H9 (cell line): ENCODE data around the gene OR10T2. TPM values are rescaled to one million over a fixed set of nuclear protein-coding genes. Genes with fewer than 3 reads are reported as not detected.

Source experiments
- DNase-seq: peaks from one replicate; pipeline ENCODE4 v3.0.0-alpha.2; 2017
- H2AFZ ChIP-seq: one replicate; pipeline ENCODE4 v1.6.1; 2013; ENCODE audit warnings: mild to moderate bottlenecking, low read length, control low read depth, moderate library complexity
- H2AK5ac ChIP-seq: 2 replicates; pipeline ENCODE4 v1.6.1; 2013; ENCODE audit warnings: low read length, control low read depth, mixed read lengths; ENCODE audit not compliant: insufficient read length
- H2BK120ac ChIP-seq: one replicate; pipeline ENCODE4 v1.6.1; 2013; ENCODE audit warnings: low read depth, mild to moderate bottlenecking, low read length, control low read depth, inconsistent platforms; ENCODE audit not compliant: poor library complexity, severe bottlenecking
- H2BK12ac ChIP-seq: 2 replicates; pipeline ENCODE4 v1.6.1; 2013; ENCODE audit warnings: low read length, control low read depth, mixed read lengths, low read depth; ENCODE audit not compliant: insufficient read length
- H2BK15ac ChIP-seq: 2 replicates; pipeline ENCODE4 v1.6.1; 2013; ENCODE audit warnings: low read depth, low read length, control low read depth
- H2BK20ac ChIP-seq: one replicate; pipeline ENCODE4 v1.6.1; 2013; ENCODE audit warnings: low read depth, mild to moderate bottlenecking, low read length, control low read depth, inconsistent platforms; ENCODE audit not compliant: poor library complexity, severe bottlenecking
- H2BK5ac ChIP-seq: 2 replicates; pipeline ENCODE4 v1.6.1; 2013; ENCODE audit warnings: low read length, control low read depth, mixed read lengths; ENCODE audit not compliant: insufficient read length
- H3K14ac ChIP-seq: 2 replicates; pipeline ENCODE4 v1.6.1; 2013; ENCODE audit warnings: low read length, control low read depth; ENCODE audit not compliant: insufficient read depth
- H3K18ac ChIP-seq: 2 replicates; pipeline ENCODE4 v1.6.1; 2013; ENCODE audit warnings: low read depth, mild to moderate bottlenecking, mixed read lengths, low read length, control low read depth; ENCODE audit not compliant: insufficient read length
- H3K23ac ChIP-seq: 2 replicates; pipeline ENCODE4 v1.6.1; 2013; ENCODE audit warnings: low read length, control low read depth, mixed read lengths, low read depth; ENCODE audit not compliant: insufficient read length
- H3K23me2 ChIP-seq: 2 replicates; pipeline ENCODE4 v1.6.1; 2013; ENCODE audit warnings: low read depth, mild to moderate bottlenecking, mixed read lengths, low read length, control low read depth; ENCODE audit not compliant: insufficient read length, poor library complexity, severe bottlenecking
- H3K27ac ChIP-seq: 2 replicates; pipeline ENCODE4 v1.5.1; 2013; ENCODE audit warnings: low read length, control low read depth, mixed read lengths, low read depth; ENCODE audit not compliant: insufficient read length
- H3K27me3 ChIP-seq: 2 replicates; pipeline ENCODE4 v1.6.1; 2013; ENCODE audit warnings: low read length, control low read depth, inconsistent platforms; ENCODE audit not compliant: insufficient read depth
- H3K4ac ChIP-seq: 2 replicates; pipeline ENCODE4 v1.6.1; 2013; ENCODE audit warnings: low read depth, mild to moderate bottlenecking, control low read depth, inconsistent platforms, low read length, moderate library complexity
- H3K4me1 ChIP-seq: 2 replicates; pipeline ENCODE4 v1.6.1; 2013; ENCODE audit warnings: low read length, control low read depth, inconsistent platforms; ENCODE audit not compliant: insufficient read depth
- H3K4me2 ChIP-seq: 2 replicates; pipeline ENCODE4 v1.6.1; 2013; ENCODE audit warnings: low read length, control low read depth, mixed read lengths; ENCODE audit not compliant: insufficient read length, insufficient read depth
- H3K56ac ChIP-seq: 2 replicates; pipeline ENCODE4 v1.6.1; 2013; ENCODE audit warnings: low read depth, mild to moderate bottlenecking, mixed read lengths, low read length, control low read depth; ENCODE audit not compliant: insufficient read length
- H3K79me1 ChIP-seq: 2 replicates; pipeline ENCODE4 v1.6.1; 2013; ENCODE audit warnings: low read depth, mild to moderate bottlenecking, moderate library complexity, low read length, control low read depth, inconsistent platforms; ENCODE audit not compliant: insufficient read depth, poor library complexity, severe bottlenecking
- H3K79me2 ChIP-seq: 2 replicates; pipeline ENCODE4 v1.6.1; 2013; ENCODE audit warnings: low read length, control low read depth, inconsistent platforms; ENCODE audit not compliant: insufficient read depth
- H3K9ac ChIP-seq: 2 replicates; pipeline ENCODE4 v1.6.1; 2013; ENCODE audit warnings: low read length, control low read depth, mixed read lengths; ENCODE audit not compliant: insufficient read length; ENCODE audit errors: extremely low read depth
- H3K9me3 ChIP-seq: one replicate; pipeline ENCODE4 v1.6.1; 2013; ENCODE audit warnings: low read depth, low read length, inconsistent platforms; ENCODE audit not compliant: control insufficient read depth
- H3T11ph ChIP-seq: one replicate; pipeline ENCODE4 v1.6.1; 2013; ENCODE audit warnings: mild to moderate bottlenecking, low read length, control low read depth, inconsistent platforms
- H4K20me1 ChIP-seq: one replicate; pipeline ENCODE4 v1.6.1; 2013; ENCODE audit not compliant: control insufficient read depth, insufficient read length, insufficient read depth
- H4K5ac ChIP-seq: 2 replicates; pipeline ENCODE4 v1.6.1; 2013; ENCODE audit warnings: low read depth, mild to moderate bottlenecking, mixed read lengths, low read length, control low read depth; ENCODE audit not compliant: insufficient read length
- H4K8ac ChIP-seq: replicated peaks from 2 replicates; pipeline ENCODE4 v1.6.1; 2013; ENCODE audit warnings: low read length, control low read depth, mixed read lengths, low read depth; ENCODE audit not compliant: insufficient read length
- H4K91ac ChIP-seq: 2 replicates; pipeline ENCODE4 v1.6.1; 2013; ENCODE audit warnings: low read depth, mild to moderate bottlenecking, moderate library complexity, mixed read lengths, low read length, control low read depth; ENCODE audit not compliant: insufficient read length
- H3K27ac Mint-ChIP-seq, 3 experiments: 2 replicates in 2 of 3; 3 replicates in 1 of 3; pipeline ENCODE4 v1.8.0; 2020 to 2021; ENCODE audit warnings: mixed read lengths in 3 of 3, mild to moderate bottlenecking in 1 of 3, moderate library complexity in 1 of 3
- H3K27me3 Mint-ChIP-seq: 2 replicates; pipeline ENCODE4 v1.8.0; 2021; ENCODE audit warnings: low read depth, mild to moderate bottlenecking, moderate library complexity, mixed read lengths
- H3K36me3 Mint-ChIP-seq, 3 experiments: 2 replicates in 2 of 3; 3 replicates in 1 of 3; pipeline ENCODE4 v1.8.0; 2020 to 2021; ENCODE audit warnings: low read depth in 3 of 3, mixed read lengths in 3 of 3; ENCODE audit not compliant: insufficient read depth in 1 of 3
- H3K4me1 Mint-ChIP-seq, 2 experiments: 2 replicates each; pipeline ENCODE4 v1.8.0; 2020; ENCODE audit warnings: mixed read lengths in 2 of 2
- H3K4me3 Mint-ChIP-seq, 2 experiments: 2 replicates in 1 of 2; 3 replicates in 1 of 2; pipeline ENCODE4 v1.8.0; 2020 to 2021; ENCODE audit warnings: mild to moderate bottlenecking in 2 of 2, mixed read lengths in 2 of 2, moderate library complexity in 1 of 2
- H3K9me3 Mint-ChIP-seq, 2 experiments: 2 replicates in 1 of 2; 3 replicates in 1 of 2; pipeline ENCODE4 v1.8.0; 2020; ENCODE audit warnings: mild to moderate bottlenecking in 2 of 2, mixed read lengths in 2 of 2, moderate library complexity in 1 of 2
- CTCF ChIP-seq: fragments of 200-600 bp; sonication (generic); conservative IDR thresholded peaks from 3 replicates; pipeline ENCODE4 v1.8.0; 2021; ENCODE audit warnings: antibody characterized with exemption, mild to moderate bottlenecking
- WGBS: extraction: QIAGEN DNeasy Blood & Tissue Kit; methylation state at CpG from one replicate; pipeline ENCODE4 v1.1.7; 2013; ENCODE audit warnings: missing lambda C conversion rate, low lambda C conversion rate, mixed read lengths; ENCODE audit not compliant: insufficient read length; ENCODE audit errors: extremely low coverage; 5-methylcytosine and 5-hydroxymethylcytosine counted together
- total RNA-seq: library from RNA; stranded (reverse); gene quantifications from 2 replicates; pipeline ENCODE4 v1.2.1, GENCODE V29; 2021

OR10T2 gene
- total RNA-seq, 1 experiment from 2014 or later, result not detected

- Histone ChIP-seq H3K79me2 (no peaks in the 10 kb centered on the region), H2BK12ac (no peak overlapping the region), H3K27me3 (no peaks in the 10 kb centered on the region), H4K8ac (no peak overlapping the region), H2AFZ (no peak overlapping the region), H3K9ac (no peak overlapping the region), H3K23me2 (no peaks in the 10 kb centered on the region), H3K23ac (no peak overlapping the region), H3K56ac (no peak overlapping the region), H3K4me1 (no peaks in the 10 kb centered on the region), H4K91ac (no peak overlapping the region), H3K4ac (no peak overlapping the region), H3T11ph (no peak overlapping the region), H3K18ac (no peak overlapping the region), H3K27ac (no peak overlapping the region), H2BK20ac (no peak overlapping the region), H3K9me3 (no peaks in the 10 kb centered on the region), H2AK5ac (no peak overlapping the region), H4K5ac (no peak overlapping the region), H3K14ac (no peak overlapping the region), H3K4me2 (no peak overlapping the region), H2BK5ac (no peak overlapping the region), H2BK15ac (no peak overlapping the region), H4K20me1 (no peaks in the 10 kb centered on the region), H2BK120ac (no peak overlapping the region), H3K79me1 (no peaks in the 10 kb centered on the region)
- Mint-ChIP-seq H3K4me3 (no peak overlapping the region), H3K36me3 (no peaks in the 10 kb centered on the region), H3K4me1 (no peaks in the 10 kb centered on the region), H3K27me3 (no peaks in the 10 kb centered on the region), H3K9me3 (no peaks in the 10 kb centered on the region), H3K27ac (no peak overlapping the region)
- no peak for TF ChIP-seq CTCF
- WGBS, result no CpG with 5 or more reads among the region's 3 CpGs
- DNase-seq, result no peak
These were observed 1.6 kb upstream of the OR10T2 start for GRCh38 chr1:158400871-158401270.
